Naive B cell (primary cell): ENCODE results near the gene MAGI2. TPM values are rescaled to one million over a fixed set of nuclear protein-coding genes. Genes with fewer than 3 reads are reported as not detected.

ENCODE experiments used
- ATAC-seq, 2 donors: fragments of 150-1000 bp; cut with Tn5 transposase; 2 replicates each; pipeline ENCODE4 v1.10.0; 2021; ENCODE audit warnings: low read depth in 2 of 2, mild to moderate bottlenecking in 2 of 2, moderate library complexity in 2 of 2
- DNase-seq: peaks from one replicate; pipeline ENCODE4 v3.0.0; 2022
- H3K27ac Mint-ChIP-seq, 6 donors: one replicate each; pipeline ENCODE4 v1.8.0; 2020 to 2022; ENCODE audit warnings: mild to moderate bottlenecking in 6 of 6, mixed read lengths in 6 of 6, moderate library complexity in 5 of 6, inconsistent platforms in 2 of 6
- H3K27me3 Mint-ChIP-seq, 3 donors: one replicate each; pipeline ENCODE4 v1.8.0; 2021 to 2022; ENCODE audit warnings: mixed read lengths in 3 of 3, mild to moderate bottlenecking in 1 of 3
- H3K36me3 Mint-ChIP-seq, 2 donors: one replicate each; pipeline ENCODE4 v1.8.0; 2020 to 2022; ENCODE audit warnings: mixed read lengths in 2 of 2, inconsistent platforms in 1 of 2, mild to moderate bottlenecking in 1 of 2
- H3K4me1 Mint-ChIP-seq, 3 donors: one replicate each; pipeline ENCODE4 v1.8.0; 2020 to 2022; ENCODE audit warnings: mixed read lengths in 3 of 3, inconsistent platforms in 1 of 3, mild to moderate bottlenecking in 1 of 3, moderate library complexity in 1 of 3
- H3K4me3 Mint-ChIP-seq, 8 donors: one replicate each; pipeline ENCODE4 v1.8.0; 2020 to 2022; ENCODE audit warnings: mild to moderate bottlenecking in 8 of 8, mixed read lengths in 8 of 8, moderate library complexity in 8 of 8, inconsistent platforms in 2 of 8
- H3K9me3 Mint-ChIP-seq, 7 donors: one replicate each; pipeline ENCODE4 v1.8.0; 2020 to 2022; ENCODE audit warnings: mixed read lengths in 7 of 7, mild to moderate bottlenecking in 5 of 7, inconsistent platforms in 2 of 7, moderate library complexity in 1 of 7
- polyA plus RNA-seq, 6 donors: library from polyadenylated mRNA; unstranded; fragments of 300-500 nt; fragmentation: Illumina TruSeq; gene quantifications; one replicate each; pipeline ENCODE4 v1.2.3, GENCODE V29; 2021; ENCODE audit warnings: low read depth in 6 of 6

MAGI2 gene
- polyA plus RNA-seq, 6 donors from 2014 or later: 0.04 to 0.06 (median 0.04) TPM; not detected in 3

DNA sequence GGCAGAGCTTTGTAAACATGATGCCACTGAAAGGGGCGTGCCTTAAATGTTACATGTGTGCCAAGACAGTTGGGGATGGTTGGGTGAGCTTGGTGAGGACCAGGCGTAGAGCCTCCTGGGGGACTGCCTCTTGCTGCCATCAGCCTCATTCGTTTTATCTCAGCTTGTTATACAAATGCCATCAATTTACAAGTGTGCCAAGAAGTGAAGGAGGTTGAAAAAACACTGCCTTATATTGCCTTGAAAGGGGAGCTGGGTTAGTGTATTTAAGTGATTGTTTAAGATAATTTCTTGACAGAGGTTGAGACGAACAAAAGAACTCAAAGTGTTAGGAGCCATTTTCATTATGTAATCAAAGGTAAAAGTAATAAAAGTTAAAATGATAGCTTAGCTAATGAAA is 1300.2 kb downstream of the MAGI2 start:
- H3K9me3 Mint-ChIP-seq: no peaks in the 10 kb centered on the region
- ATAC-seq (no peak), DNase-seq (no peak)
- no peaks in the 10 kb centered on the region for H3K4me1 Mint-ChIP-seq
- no peak overlapping the region for H3K27ac Mint-ChIP-seq
- no peaks in the 10 kb centered on the region for H3K36me3 Mint-ChIP-seq
- peak overlapping the region in 1 of 8 donors; percentile 31 for H3K4me3 Mint-ChIP-seq
- peaks cover 5 to 10% (median 5%) of the 10 kb centered on the region in 3 donors for H3K27me3 Mint-ChIP-seq

DNA sequence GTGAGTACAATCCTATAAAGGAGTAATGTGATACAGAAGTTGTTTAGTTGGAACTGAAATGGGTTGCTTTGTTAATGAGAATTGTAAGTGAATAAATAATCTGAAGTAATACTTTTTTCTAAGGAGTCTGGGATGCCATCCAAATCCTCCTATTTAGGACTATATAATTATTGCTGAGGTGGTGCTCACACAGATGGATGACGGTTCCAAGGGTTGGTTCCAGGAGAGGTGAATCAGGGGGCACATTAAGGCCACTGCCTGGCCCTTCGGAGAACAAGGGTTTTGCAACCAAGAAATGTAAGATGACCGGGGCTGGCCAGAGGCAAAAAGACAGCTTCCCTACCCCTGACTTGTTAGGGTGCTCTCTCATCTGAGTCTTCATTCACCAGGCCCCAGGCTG is 1302.2 kb downstream of the MAGI2 start:
- Mint-ChIP-seq H3K27ac (no peak overlapping the region), H3K9me3 (peaks cover 0 to 2% (median 0%) of the 10 kb centered on the region in 7 donors), H3K36me3 (no peaks in the 10 kb centered on the region), H3K4me3 (no peak overlapping the region), H3K4me1 (no peaks in the 10 kb centered on the region), H3K27me3 (peaks cover 5 to 10% (median 9%) of the 10 kb centered on the region in 3 donors)
- ATAC-seq: no peak
- DNase-seq: no peak

- H3K9me3 Mint-ChIP-seq: peaks cover 0 to 2% (median 0%) of the 10 kb centered on the region in 7 donors
- DNase-seq (no peak), ATAC-seq (no peak)
- H3K36me3 Mint-ChIP-seq: no peaks in the 10 kb centered on the region
- no peak overlapping the region for H3K4me3 Mint-ChIP-seq
- no peak overlapping the region for H3K27ac Mint-ChIP-seq
- H3K4me1 Mint-ChIP-seq: no peaks in the 10 kb centered on the region
- H3K27me3 Mint-ChIP-seq: peaks cover 9 to 12% (median 10%) of the 10 kb centered on the region in 3 donors
Observed at GRCh38 chr7:78149787-78150186, 1303.7 kb downstream of the MAGI2 start.

DNA sequence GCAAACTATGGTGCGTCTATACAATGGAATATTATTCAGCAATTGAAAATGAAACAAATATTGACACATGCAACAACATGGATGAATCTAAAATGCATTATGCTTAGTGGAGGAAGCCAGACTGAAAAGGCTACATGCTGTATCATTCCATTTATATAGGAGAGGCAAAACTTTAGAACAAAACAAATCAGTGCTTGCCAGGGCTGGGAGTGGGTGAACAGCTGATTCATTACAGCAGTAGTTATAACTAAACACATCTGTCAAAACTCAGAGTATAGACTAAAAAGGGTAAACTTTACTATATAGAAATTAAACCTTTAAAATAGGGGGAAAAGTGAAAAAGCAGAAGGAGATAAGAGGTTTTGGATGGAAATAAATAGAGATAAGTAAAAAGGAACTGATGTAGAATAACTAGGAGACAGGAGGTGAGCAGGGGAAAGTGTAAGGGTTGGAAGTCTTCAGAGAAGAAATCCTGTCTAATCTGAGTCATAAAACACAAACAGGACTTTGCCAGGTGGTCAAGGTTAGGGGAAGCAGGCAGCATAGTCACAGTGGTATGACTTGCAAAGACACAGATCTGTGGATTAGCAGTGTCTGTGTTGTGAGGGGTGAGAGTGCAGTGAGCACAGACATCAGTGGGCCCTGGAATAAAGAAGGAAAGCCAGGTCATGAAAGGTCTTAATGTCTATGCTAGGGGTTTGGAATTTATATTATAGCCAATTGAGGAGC is 1305.1 kb downstream of the MAGI2 start:
- Mint-ChIP-seq H3K27ac (no peak overlapping the region), H3K9me3 (peaks cover 0 to 2% (median 0%) of the 10 kb centered on the region in 7 donors), H3K4me1 (no peaks in the 10 kb centered on the region), H3K27me3 (peaks cover 9 to 14% (median 12%) of the 10 kb centered on the region in 3 donors), H3K4me3 (peak overlapping the region in 1 of 8 donors; percentile 6), H3K36me3 (no peaks in the 10 kb centered on the region)
- ATAC-seq: no peak
- DNase-seq: no peak

GRCh38 chr7:78146546-78146945 is 1306.9 kb downstream of the MAGI2 start:
- no peak for DNase-seq
- Mint-ChIP-seq H3K4me3 (no peak overlapping the region), H3K27ac (no peak overlapping the region), H3K9me3 (peaks cover 0 to 2% (median 0%) of the 10 kb centered on the region in 7 donors), H3K4me1 (no peaks in the 10 kb centered on the region), H3K36me3 (no peaks in the 10 kb centered on the region), H3K27me3 (peaks cover 9 to 21% (median 14%) of the 10 kb centered on the region in 3 donors)
- ATAC-seq: no peak

GRCh38 chr7:78143661-78144060 is 1309.8 kb downstream of the MAGI2 start:
- no peak for DNase-seq
- no peak overlapping the region for H3K4me3 Mint-ChIP-seq
- H3K27me3 Mint-ChIP-seq: peaks cover 11 to 21% (median 19%) of the 10 kb centered on the region in 3 donors
- no peaks in the 10 kb centered on the region for H3K4me1 Mint-ChIP-seq
- H3K36me3 Mint-ChIP-seq: no peaks in the 10 kb centered on the region
- H3K27ac Mint-ChIP-seq: no peak overlapping the region
- ATAC-seq: no peak
- H3K9me3 Mint-ChIP-seq: peaks cover 0 to 2% (median 0%) of the 10 kb centered on the region in 7 donors

GRCh38 chr7:78141522-78142281 is 1311.8 kb downstream of the MAGI2 start:
- Mint-ChIP-seq H3K27me3 (peaks cover 7 to 22% (median 14%) of the 10 kb centered on the region in 3 donors), H3K36me3 (no peaks in the 10 kb centered on the region), H3K4me3 (peak overlapping the region in 1 of 8 donors; percentile 34), H3K4me1 (no peaks in the 10 kb centered on the region), H3K27ac (no peak overlapping the region), H3K9me3 (no peaks in the 10 kb centered on the region)
- ATAC-seq (no peak), DNase-seq (no peak)

- H3K27ac Mint-ChIP-seq: no peak overlapping the region
- H3K9me3 Mint-ChIP-seq: no peaks in the 10 kb centered on the region
- peaks cover 7 to 14% (median 14%) of the 10 kb centered on the region in 3 donors for H3K27me3 Mint-ChIP-seq
- no peak overlapping the region for H3K4me3 Mint-ChIP-seq
- no peak for DNase-seq
- no peak for ATAC-seq
- no peaks in the 10 kb centered on the region for H3K4me1 Mint-ChIP-seq
- no peaks in the 10 kb centered on the region for H3K36me3 Mint-ChIP-seq
Observed at GRCh38 chr7:78140109-78140508, 1313.4 kb downstream of the MAGI2 start.

GRCh38 chr7:78139335-78139734 is 1314.1 kb downstream of the MAGI2 start:
- Mint-ChIP-seq H3K27ac (no peak overlapping the region), H3K9me3 (no peaks in the 10 kb centered on the region), H3K27me3 (peaks cover 7 to 14% (median 14%) of the 10 kb centered on the region in 3 donors)

GRCh38 chr7:78134774-78135173 is 1318.7 kb downstream of the MAGI2 start:
- Mint-ChIP-seq H3K4me1 (no peaks in the 10 kb centered on the region), H3K9me3 (no peaks in the 10 kb centered on the region), H3K4me3 (no peak overlapping the region), H3K27ac (peak overlapping the region in 1 of 6 donors; percentile 32), H3K36me3 (no peaks in the 10 kb centered on the region), H3K27me3 (peaks cover 0 to 12% (median 5%) of the 10 kb centered on the region in 3 donors)
- DNase-seq (no peak), ATAC-seq (no peak)

More at GRCh38 chr7:78139335-78139734, 1314.1 kb downstream of the MAGI2 start:
- DNase-seq (no peak), ATAC-seq (no peak)
- no peaks in the 10 kb centered on the region for H3K36me3 Mint-ChIP-seq
- H3K4me1 Mint-ChIP-seq: no peaks in the 10 kb centered on the region
- H3K4me3 Mint-ChIP-seq: no peak overlapping the region

DNA sequence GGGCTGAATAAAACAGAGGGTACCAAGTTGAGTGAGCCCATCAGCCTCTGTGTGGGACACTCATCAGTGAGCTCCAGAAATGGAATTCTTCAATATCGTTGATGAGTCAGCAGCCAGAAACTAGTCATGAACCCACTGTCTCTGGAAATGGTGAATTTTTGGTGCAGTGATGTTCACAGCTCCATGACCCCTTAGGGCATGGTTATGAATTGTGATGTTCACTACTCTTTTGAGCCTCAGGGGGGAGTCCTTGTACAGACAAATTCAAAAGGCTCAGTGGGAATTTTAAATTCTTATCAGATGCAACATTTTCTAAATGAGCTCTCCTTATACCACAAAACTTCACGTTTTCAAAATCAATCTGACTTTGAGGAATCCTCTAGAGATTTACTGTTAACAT is 1319.2 kb downstream of the MAGI2 start:
- ATAC-seq: no peak
- Mint-ChIP-seq H3K4me1 (no peaks in the 10 kb centered on the region), H3K4me3 (no peak overlapping the region), H3K9me3 (no peaks in the 10 kb centered on the region), H3K27me3 (peaks cover 0 to 12% (median 2%) of the 10 kb centered on the region in 3 donors), H3K27ac (no peak overlapping the region), H3K36me3 (no peaks in the 10 kb centered on the region)
- DNase-seq: no peak

DNA sequence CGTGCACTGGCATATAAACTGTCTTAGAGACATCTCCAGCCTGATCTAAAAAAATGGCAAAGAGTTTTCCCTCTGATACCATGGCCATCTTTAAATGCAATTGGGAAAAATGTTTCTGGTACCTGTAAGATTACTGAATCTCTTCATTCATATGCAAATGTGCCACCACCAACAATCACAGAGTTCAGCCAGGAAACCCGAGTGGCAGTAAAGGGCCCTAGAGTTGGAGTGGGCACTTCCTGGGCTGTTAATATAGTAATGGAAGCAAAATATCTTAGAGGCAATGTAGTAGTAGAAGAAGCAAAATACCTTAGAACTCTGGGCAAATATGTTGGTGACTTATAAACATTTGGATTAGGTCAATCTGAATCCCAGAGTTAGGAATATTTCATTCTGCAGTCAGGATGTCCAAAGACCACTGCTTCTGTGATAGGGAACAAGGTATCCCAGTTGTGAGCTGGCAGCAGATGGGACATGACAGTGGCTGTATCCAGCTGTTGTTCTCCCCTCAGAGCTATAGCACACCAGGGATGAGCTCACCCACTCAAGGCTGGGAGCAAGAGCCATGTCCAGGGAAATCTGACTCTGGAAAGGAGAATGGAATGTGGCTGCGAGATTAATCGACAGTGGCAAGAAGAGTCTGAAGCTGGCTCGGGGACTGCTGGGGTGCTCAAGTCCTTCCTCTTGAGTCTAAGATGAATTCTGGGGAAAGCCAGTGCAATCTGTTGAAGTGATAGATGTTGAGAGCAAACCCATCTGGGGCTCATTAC is 1322.8 kb downstream of the MAGI2 start:
- DNase-seq: no peak
- Mint-ChIP-seq H3K4me1 (no peaks in the 10 kb centered on the region), H3K4me3 (no peak overlapping the region), H3K36me3 (no peaks in the 10 kb centered on the region), H3K27ac (no peak overlapping the region), H3K27me3 (peaks cover 0 to 6% (median 5%) of the 10 kb centered on the region in 3 donors), H3K9me3 (no peaks in the 10 kb centered on the region)
- no peak for ATAC-seq

- Mint-ChIP-seq H3K9me3 (no peaks in the 10 kb centered on the region), H3K4me3 (no peak overlapping the region), H3K36me3 (no peaks in the 10 kb centered on the region), H3K27me3 (peaks cover 0 to 10% (median 5%) of the 10 kb centered on the region in 3 donors), H3K4me1 (no peaks in the 10 kb centered on the region), H3K27ac (no peak overlapping the region)
- ATAC-seq (no peak), DNase-seq (no peak)
Observed at GRCh38 chr7:78129865-78130264, 1323.6 kb downstream of the MAGI2 start.
